GM19023 (cell line): ENCODE data around the gene SLC28A1.

Experiments used
- ATAC-seq: cut with Tn5 transposase; IDR thresholded peaks from one replicate; pipeline ENCODE4 v1.9.1; 2021; ENCODE audit warnings: mild to moderate bottlenecking, moderate library complexity; ENCODE audit not compliant: unreplicated experiment

Gene SLC28A1

DNA sequence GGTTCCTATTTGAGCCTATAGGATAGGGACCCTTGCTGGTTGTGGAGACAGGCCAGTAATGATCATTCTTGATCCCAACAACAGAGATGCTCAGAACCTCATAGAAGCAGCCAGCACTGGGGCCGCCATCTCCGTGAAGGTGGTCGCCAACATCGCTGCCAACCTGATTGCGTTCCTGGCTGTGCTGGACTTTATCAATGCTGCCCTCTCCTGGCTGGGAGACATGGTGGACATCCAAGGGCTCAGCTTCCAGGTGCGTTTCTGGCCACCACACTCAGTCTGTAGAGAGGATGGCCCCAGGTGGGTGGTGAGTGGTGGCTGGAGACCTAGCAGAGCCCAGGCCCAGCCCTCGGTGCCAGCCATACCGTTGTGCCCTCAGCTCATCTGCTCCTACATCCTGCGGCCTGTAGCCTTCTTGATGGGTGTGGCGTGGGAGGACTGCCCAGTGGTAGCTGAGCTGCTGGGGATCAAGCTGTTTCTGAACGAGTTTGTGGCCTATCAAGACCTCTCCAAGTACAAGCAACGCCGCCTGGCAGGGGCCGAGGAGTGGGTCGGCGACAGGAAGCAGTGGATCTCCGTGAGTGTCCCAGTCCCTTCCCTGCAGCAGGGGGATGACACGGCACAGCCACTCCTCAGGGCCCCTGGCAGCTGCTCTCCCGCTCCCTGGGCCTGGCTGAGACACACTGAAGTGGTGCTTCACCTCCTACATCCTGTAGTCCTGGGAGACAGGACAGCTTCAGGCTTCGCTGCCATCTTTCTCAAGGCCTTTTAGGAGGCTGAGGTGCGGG lies 50.7 kb downstream of the SLC28A1 start:
- ATAC-seq, result no peak

DNA sequence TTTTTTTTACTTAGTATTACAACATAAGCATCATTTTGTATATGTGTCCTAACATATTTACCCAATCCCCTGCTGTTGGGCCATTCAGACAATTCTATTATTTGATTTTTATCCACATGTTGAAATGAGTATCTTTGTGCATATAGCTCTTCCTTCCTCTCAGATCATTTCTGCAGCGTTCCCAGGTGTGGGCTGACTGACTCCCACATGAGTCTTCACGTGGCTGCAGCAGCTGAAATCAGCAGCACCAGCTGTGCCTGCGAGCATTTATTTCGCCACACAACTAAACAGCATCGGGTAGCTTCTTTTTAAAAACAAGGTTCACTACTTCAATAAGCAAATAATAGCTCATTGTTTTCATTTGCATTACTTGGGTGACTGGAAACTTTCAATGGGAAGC lies 52.7 kb downstream of the SLC28A1 start:
- no peak for ATAC-seq

DNA sequence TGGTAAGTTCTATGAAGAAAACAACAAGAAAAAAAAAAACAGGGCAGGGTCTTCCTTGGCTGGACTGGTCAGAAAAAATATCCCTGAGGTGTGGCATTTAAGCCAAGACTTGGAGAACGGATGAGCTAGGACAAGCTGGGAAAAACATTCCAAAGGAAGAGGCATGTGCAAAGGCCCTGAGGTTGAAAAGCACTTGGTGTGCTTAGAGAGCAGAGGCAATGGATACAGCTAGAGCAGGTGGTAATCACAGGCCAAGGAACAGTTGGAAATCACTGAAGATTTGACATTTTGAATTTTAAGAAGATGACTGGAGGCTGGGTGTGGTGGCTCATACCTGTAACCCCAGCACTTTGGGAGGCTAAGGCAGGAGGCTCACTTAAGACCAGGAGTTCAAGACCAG lies 54.3 kb downstream of the SLC28A1 start:
- ATAC-seq, result no peak

DNA sequence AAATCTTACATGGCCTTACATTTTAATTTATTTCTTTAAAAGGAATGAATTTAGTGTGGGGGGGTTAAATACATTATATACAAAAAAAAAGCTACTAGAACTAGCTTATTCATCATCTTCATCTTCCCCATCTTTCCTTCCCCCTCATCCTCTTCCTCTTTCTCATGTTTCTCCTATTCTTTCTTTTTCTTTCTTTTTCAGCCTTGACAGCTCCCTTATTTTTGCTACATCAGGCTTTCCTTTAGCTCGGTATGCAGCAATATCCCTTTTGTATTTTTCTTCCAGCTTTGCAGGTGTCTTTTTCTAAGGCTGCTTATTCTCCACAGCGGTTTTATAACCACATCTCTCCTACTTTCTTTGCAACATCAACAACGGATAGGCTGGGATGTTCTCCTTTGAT lies 55.9 kb downstream of the SLC28A1 start:
- ATAC-seq, result no peak

DNA sequence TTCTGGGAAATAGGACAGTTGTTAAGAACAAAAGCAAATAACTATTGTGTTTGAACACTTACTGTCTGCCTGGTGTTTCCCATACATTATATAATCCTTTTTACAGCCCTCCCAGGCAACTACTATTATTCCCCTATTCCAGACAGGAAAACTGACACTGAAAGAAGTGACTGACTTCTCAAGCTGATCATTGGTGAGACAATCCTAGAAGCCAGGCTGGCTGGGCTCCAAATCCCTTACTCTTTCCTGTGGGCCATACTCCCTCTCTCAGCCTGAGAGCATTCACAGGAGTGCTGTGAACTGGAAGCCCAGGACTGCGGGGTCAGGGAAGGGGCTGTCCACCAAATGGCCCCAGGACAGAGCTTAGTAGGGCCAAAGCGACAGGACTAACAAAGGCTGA lies 58.0 kb downstream of the SLC28A1 start:
- ATAC-seq, result no peak

DNA sequence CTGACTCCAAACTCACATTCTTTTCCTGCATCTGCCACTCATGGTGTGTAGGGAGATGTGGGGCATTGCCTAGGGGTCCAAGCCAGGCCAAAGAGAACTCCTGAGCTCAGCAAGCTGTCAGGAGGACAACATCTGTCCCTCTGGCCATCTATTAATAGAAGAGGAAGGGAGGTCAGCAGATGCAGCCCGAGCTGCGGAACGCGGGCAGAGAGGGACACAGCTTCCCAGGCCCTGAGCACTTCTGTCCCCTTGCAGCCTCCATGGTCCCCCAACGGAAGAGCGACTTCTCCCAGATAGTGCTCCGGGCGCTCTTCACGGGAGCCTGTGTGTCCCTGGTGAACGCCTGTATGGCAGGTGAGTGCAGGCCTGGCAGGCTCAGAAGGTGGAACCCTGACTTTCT lies 59.8 kb downstream of the SLC28A1 start:
- ATAC-seq, result no peak

DNA sequence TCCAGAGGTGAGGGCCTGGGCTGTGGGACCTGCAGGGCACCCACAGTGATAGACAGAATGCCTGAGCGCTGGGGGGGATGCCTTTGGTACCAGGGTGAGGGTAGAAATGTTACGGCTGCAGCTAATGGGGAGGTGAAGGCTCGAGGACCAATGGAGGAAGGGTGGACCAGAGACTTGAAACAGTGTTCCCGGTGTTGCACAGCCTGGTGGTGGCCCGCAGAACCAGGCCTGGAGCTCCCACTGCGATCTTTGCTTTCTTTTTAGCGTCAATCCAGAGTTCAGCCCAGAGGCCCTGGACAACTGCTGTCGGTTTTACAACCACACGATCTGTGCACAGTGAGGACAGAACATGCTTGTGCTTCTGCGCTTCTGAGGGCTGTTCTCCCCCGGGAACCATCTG lies 60.4 kb downstream of the SLC28A1 start:
- no peak for ATAC-seq

DNA sequence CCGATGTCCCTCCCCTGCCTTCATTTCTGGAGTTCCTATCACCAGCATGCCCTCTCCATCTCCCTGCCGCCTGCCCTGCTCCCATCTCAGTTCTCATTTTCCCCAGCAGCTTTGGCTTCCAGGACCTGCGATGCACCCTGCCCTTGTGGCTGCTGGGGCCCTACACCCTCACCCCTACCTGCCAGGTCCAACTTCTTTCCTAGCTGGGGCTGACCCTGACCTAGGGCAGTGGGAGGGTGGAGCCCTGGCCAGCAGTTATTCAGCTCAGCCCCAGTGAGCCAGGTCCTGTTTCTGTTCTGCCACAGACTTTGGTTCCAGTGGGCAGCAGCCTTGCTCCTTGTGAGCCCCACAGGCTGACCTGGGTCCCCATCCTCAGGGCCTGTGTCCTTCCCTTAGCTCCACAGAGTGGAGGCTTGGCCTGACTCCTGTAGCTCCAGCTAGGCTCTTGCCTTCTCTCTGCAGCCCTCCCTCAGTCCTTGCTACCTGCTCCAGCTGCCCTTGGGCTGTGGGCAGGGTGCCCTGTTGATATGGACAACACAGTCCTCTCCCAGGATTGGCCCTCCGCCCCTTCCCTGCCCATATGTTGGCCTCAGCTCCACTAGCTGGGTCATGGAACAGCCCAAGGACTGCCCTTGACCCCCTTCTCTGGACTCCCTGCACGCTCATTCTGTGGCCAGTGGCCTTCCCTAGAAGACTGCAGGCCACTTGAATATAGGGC lies 62.5 kb downstream of the SLC28A1 start:
- no peak for ATAC-seq

DNA sequence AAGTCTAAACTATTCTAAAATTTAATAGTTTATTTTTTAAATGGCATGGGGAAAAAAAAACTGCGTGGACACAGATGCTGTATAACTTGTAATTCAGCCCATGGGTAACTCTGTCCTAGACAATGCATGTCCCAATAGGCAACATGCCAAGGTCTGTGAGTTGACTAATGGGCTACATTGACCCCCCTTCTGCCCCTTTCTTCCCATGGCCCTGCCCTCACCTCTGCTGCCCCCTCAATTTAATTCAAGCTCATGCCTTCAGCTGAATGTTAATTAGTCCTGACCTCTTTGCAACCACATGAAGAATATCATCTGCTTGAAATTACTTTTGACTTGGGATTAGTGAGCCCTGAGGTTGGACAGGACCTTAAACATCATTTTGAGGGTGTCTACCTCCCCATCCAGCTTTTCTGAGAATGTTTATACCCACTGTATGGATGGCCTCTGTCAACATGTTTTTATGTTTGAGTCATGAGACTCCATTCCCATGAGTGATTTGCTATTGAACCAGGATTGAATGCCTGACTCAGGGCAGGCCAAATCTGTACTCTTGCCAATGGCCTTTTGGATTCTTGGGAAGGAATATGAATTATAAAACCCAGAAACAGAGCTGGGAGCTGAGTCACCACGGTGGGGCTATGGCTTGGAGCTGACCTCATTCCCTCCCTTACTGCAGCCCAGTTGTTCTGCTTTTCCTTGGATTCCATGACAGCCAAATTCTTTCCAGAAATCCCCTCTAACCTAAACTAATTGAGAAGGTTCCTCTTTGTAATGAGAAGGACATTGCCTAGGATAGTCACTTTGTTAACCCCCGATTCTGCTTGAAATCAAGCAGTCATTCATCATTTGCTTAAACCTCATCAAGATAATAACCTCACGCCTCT lies 63.7 kb downstream of the SLC28A1 start:
- no peak for ATAC-seq

DNA sequence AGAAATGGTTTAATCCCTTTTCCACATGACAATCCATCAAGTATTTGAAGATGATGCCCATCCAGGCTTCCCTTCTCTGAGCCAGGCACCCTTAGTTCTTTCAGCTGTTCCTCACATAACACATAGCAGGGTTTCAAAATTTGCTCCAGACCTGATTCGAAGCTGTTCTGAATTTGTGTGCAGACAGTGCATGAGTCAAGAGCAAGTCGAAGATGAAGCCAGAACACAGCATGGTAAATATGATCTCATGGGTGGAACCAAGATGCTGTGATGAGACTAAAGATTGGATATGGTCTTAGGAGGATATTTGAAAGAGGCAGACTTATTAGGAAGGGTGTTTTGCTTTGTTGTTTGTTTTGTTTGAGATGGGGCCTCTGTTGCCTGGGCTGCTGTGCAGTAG lies 64.6 kb downstream of the SLC28A1 start:
- no peak for ATAC-seq

DNA sequence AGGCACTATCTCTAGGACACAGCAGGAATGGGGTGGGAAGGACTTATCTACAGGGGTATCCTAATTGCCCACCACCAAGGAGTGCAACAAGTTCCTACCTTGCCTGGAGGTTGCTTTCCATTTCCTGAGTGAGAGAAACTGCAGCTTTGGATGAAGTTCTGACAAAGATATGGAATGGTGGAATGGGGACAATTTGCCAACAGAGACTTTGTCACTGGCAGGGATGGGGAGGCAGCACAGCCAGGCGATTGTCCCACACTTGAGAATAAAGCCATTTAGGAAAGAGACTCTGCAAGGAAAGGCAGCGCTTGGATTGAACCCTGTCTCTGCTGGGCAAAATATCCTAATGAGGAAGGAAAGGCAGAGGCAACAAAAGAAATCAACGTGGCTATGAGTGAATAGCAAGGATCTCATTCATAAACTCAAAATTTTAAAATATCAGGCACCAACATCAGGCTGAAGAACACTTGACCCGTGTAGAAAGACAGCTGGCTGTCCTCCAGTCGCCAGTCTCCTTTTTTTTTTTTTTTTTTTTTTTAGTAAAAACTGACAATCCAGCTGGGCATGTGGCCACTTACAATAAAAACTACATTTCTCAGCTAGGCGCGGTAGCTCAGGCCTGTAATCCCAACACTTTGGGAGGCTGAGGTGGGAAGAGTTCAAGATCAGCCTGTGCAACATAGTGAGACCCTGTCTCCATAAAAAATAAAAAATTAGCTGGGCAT lies 65.5 kb downstream of the SLC28A1 start:
- no peak for ATAC-seq

DNA sequence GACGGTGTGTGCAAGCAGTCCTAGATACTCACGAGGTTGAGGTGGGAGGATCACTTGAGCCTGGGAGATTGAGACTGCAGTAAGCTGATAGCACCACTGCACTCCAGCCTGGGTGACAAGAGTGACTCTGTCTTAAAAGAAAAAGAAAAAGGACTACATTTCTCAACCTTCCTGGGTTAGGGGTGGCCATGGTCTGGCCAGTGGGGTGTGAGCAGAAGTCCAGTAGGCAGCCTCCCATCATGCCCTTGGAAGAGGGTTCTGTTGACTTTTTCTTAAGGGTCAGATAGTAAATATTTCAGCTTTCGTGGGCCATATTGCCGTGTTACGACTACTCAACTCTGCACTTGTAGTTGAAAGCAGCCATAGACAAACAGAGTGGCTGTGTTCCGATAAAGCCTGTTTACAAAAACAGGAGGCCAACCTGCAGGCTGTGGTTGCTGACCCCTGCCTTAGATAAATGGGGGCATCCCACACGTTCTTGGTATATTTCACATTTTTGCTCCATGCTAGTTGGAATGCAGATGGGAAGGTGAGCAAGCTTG lies 66.2 kb downstream of the SLC28A1 start:
- ATAC-seq, result no peak

DNA sequence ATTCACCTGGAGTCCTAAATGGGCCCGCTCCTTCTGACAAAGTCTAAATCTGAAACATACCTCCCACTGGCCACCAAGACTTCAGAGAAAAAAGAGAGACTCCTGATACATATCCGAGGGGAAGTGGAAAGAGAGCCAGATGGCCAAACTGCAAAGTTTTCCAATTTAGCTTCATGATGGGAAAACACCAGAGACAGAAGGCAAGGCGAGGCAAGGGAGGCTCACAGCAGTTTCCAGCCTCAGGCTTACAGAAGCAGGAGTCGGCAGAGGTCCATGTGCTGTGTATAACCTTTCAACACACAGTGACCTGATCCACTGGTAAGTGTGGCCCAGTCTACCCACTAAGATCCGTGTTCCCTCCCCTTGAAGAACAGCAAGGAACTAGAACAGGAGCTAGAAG lies 67.3 kb downstream of the SLC28A1 start:
- ATAC-seq, result no peak

DNA sequence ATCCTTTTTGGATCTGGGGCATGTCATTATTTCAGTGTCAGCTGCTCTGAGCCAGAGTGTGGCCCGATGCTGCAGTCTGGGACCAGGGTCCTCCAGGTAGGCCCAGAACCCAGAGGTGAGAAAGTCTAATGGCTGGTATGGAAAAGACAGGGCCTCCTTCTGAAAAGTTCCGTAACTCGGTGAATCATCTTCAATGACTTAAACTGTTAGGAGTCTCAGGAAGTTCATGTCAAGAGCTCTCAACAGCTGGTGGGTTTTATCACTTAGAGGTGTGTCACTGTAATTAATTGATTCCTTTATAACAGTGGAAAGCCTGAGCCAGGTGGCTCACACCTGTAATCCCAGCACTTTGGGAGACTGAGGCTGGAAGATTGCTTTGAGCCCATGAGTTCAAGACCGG lies 68.7 kb downstream of the SLC28A1 start:
- no peak for ATAC-seq

DNA sequence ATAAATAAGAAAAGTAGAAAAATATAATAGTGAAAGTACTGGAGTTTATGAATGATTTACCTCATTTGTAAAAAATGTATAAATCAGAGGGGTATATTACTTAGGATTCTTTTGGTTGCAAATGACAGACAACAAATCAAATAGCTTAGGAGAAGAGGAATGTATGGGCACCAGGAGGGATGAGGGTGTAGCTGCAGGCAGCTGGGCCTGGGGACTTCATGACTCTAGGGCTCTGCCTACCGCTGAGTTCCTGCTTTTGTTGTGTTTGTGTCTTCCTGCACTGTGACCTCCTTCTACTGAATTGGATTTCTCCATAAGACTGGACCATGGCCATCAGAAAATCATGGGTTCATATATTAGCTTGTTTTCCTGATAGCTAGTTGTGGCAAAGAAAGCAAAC lies 69.3 kb downstream of the SLC28A1 start:
- ATAC-seq, result no peak

DNA sequence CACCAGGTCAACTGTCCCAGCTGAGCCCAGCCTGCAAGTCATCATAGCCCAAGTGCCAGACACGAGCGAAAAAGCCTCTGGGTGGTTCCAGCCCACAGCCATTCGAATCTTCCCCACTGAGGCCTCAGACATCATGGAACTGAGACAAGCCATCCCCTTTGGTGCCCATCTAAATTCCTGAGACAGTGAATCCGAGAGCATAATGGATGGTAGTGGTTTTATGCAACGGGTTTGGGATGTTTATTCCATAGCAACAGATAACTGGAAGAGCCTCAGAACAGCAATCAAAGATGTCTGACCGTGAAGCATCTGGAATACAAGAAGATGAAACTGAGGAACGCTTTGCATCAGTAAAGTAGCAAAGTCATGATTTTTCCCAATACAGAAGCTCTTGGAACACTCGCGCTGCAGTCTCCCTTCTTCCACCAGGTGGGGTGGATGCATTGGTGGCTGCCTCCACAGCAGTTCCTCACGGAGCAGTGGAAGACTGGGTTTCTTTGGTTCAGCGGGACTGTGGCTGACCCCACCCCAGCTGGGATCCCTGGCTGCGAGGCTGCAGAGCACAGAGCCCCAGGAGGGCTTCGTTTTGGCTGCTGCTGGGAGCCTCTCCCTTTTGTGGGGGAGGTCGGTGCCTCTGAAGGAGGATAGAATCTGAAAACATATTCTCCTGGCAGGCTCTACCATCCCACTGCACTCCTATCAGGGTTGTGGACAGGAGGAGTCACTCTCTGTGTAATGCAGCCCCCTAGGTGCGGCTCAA lies 70.8 kb downstream of the SLC28A1 start:
- peak; percentile 63 for ATAC-seq

DNA sequence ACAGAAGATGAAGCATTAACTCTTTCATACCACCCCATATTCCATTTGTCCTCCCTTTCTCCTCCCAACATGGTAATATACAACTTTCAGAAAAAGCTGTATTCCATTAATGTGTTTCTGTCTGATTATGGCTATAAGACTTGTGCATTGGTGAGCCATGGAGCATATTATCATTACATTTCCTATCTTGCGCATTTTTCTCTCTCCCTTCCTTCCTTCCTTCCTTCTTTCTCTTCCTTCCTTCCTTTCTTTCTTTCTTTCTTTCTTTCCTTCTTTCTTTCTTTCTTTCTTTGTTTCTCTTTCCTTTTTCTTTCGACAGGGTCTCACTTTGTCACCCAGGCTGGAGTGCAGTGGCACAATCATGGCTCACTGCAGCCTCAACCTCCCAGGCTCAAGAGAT lies 71.7 kb downstream of the SLC28A1 start:
- no peak for ATAC-seq

DNA sequence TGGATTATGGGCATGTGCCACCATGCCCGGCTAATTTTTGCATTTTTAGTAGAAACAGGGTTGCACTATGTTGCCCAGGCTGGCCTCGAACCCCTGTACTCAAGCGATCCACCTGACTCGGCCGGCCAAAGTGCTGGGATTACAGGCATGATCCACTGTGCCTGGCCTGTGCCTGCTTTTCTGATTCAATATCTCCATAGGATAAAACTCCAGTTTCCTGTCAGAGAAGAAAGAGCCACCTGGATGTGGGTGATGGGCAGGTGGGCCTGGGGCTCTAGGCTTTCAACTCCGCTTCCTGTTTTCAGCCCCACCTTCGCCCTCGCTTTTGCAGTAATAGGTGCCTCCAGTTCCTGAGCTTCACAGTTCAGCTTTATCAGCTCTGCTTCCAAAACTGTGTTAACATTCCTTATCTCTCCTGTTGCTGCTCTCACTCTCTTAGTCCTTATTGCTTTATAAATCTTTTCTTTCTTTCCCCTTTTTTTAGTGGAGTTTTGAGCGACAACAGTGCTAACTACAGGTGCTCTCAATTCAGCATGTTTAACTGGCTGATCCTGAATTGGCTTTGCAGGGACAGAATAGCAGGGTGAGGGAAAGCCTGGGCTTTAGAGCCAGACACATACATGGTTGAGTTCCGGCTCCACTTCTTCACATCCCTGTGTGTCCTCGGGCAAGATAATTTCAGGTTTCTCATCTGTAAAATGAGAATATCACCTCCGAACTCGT lies 76.1 kb downstream of the SLC28A1 start:
- no peak for ATAC-seq

DNA sequence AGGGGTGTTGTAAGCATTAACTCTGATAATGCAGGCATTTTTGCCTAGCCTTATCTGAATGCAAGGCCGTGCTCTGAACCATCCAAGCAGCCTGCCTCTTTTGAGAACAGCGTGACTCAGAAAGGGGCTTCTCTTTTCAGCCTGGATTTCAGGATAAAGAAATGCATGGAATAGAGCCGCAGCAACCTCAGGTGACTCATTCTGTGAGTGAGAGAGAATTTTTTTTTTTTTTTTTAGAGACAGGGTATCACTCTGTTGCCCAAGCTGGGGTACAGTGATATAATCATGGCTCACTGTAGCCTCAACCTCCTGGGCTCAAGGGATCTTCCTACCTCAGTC lies 76.6 kb downstream of the SLC28A1 start:
- ATAC-seq, result no peak
